C4-2B (cell line): ENCODE results near the gene FOXO1.

Source experiments
- CTCF ChIP-seq: fragments of 450-650 bp; conservative IDR thresholded peaks from 2 replicates; pipeline ENCODE4 v1.5.1; 2017; ENCODE audit warnings: mild to moderate bottlenecking
- ZFX ChIP-seq: fragments of 450-650 bp; IDR thresholded peaks from 2 replicates; pipeline ENCODE4 v1.6.1; 2017

- TF ChIP-seq CTCF (no peak), ZFX (no peak)
These were observed 54.8 kb downstream of the FOXO1 start for GRCh38 chr13:40611635-40612034.
